NK-92 (cell line): ENCODE data around the gene UBE2S.

ENCODE experiments used
- DNase-seq: peaks from one replicate; lab custom pipeline; 2025; ENCODE audit not compliant: unreplicated experiment; lab: John Stamatoyannopoulos, UW

The UBE2S gene

GRCh38 chr19:55384920-55385723 is 22.5 kb downstream of the UBE2S start:
- peak; percentile 65 for DNase-seq

DNA sequence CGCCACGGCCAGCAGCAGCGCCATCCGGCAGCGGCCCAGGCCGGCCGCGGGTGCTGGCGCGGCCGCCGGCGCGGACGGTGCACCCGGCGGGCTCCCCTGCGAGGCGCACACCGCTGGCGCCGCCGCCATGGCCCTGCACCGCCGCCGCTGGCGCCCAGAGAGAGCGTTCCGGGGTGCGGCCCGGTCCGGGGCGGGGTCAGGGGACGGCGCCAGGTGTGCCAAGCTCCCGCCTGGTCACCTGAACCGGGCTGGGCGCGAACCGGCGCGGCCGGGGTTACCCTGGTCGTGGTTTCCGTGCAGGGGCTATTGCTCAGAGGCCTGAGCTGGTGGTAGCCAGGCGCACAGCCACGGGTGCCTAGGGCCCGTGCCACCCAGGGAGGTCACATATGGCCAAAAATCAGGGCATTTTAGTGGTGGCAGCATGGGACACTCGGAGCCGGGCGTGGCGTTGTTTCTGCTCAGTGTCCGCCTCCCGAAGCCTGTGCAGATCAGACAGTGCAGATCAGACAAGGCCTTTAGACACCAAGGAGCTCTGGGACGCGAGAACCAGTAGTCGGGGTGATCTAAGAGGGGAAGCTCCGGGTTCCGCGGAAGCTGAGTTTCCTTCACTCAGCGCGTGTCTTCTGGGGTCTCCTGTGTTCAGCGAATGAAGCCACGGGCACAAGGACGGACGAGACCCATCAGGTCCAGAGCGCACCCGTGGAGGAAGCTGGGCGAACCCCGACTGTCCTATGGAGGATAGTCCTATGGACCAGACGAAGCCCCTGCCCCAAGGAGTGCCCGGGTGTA is 23.3 kb downstream of the UBE2S start, which contains the start of gene TMEM238:
TSS of gene TMEM238 (minus strand) at position 162 of the 789 bp plus-strand sequence. CDS start at position 129, 33 bp downstream.
- no peak for DNase-seq

DNA sequence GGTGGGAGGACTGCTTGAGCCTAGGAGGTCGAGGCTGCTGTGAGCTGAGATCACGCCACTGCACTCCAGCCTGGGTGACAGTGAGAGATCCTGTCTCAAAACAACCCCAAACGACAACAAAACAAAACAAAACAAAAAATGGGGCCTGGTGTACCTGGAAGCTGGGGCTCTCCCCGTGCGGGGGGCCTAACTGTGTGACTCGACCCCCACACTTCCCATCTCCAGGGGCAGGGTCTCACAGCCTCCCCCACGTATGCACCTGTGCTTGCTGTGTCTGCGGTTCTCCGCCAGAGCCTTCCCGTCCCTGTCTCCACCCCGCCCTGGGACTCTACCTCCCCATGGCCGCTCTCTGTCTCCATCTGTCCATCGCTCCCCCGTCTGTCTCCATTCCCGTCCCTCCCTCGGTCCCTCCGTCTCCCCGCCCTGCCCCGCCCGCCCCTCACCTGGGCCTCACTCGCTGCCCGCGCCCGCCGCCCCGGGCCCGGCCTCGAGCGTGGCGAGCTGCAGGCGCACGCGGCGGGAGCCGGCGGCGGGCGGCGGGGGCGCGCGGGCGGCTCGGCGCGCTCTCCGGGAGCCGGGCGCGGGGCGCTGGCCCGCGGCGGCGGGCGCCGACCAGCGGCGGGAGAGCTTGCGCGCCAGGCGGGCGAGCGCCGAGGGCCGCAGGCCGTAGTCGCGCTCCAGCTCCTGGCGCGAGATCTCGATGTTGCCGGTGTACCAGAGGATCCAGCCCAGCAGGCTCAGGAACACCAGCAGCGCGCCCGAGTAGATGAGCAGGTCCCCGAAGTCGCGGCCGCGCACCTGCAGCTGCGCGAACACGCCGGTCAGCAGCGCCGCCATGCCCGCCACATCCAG is 24.1 kb downstream of the UBE2S start:
- no peak for DNase-seq

GRCh38 chr19:55382522-55383054 is 25.0 kb downstream of the UBE2S start:
- no peak for DNase-seq

- no peak for DNase-seq
Observed at GRCh38 chr19:55382013-55382412, 25.6 kb downstream of the UBE2S start.

GRCh38 chr19:55379174-55379573 is 28.4 kb downstream of the UBE2S start:
- no peak for DNase-seq

GRCh38 chr19:55377356-55378131 is 30.0 kb downstream of the UBE2S start:
- no peak for DNase-seq

- no peak for DNase-seq
Observed at GRCh38 chr19:55376241-55376933, 31.2 kb downstream of the UBE2S start, which contains the start of gene TMEM190. TSS of gene TMEM190 (plus strand) at chr19:55376826. CDS start at chr19:55376854, 28 bp downstream.

GRCh38 chr19:55373993-55374757 is 33.4 kb downstream of the UBE2S start:
- DNase-seq: no peak

GRCh38 chr19:55373306-55373992 is 34.1 kb downstream of the UBE2S start:
- DNase-seq: no peak

DNA sequence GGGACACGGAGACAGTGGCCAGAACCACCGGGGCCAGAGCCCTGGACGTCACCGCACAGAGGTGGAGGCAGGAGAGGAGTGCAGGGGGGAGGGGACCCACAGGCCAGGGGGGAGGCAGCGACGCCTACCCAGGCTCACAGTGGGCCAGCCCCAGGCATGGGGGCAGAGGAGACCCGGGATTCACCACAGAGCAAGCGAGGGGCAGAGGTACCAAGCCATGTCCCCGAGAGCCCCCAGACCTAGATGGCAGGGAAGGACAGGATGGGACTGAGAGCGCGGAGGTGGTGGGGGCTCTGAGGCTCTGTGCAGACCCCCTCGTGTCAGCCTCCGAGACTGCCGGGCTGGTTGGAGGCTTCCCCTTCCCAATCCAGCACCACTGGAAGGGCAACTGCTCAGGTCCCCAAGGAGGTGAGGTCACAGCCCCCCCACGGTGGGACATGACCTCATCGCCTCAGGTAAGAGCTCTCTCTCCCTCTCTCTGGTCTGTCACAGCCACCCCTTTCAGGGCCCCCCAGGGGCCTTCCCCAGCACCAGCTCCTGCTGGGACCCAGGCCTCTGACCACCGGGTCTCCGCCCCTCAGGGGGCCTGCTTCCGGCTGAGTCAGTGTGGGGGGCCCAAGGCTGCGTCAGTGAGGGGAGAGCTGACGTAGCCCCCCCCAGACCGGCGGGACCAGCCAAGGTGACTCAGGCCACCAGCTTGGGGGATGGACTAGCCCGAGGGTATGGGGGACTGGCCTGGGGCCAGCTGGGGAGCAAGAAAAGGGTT is 35.1 kb downstream of the UBE2S start:
- no peak for DNase-seq

GRCh38 chr19:55370305-55370988 is 37.1 kb downstream of the UBE2S start, which contains the start of gene IL11:
TSS of gene IL11 (minus strand) at chr19:55370463. CDS start at chr19:55370310, 153 bp downstream.
- no peak for DNase-seq

- DNase-seq: no peak
Observed at GRCh38 chr19:55369653-55370304, 37.8 kb downstream of the UBE2S start.

DNA sequence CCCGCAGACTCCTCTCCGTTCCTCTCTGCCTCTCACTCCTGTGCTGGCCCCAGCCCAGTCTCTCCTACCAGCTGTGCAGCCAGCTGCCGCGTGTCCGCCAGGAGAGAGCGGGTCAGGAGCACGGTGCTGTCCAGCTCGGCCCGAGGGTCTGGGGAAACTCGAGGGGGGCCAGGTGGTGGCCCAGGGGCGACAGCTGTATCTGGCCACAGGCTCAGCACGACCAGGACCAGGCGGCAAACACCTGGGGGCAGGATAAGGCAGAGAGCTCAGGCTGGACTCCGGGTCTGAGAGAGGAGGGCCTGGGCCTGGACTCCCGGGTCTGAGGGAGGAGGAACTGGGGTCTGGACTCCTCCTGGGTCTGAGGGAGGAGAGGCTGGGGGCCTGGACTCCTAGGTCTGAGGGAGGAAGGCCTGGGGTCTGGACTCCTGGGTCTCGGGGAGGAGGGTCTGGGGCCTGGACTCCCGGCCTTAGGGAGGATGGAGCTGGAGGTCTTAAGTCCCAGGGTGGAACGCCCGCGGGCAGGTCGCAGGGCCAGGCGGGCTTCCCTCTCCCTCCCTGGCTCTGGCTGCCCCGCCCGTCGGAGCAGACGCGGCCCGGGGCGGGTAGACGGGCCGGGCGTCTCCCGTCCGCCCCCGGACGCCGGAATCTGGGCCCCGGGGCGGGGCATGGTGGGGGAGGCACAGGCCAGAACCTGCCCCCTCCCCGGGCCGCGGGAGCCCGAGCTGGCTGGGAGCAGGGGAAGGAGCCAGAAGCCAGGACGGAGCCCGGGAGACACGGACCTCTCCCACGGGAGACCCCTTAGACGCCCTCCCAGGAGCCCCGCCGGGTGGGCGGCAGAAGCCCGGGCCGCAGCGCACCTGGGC is 38.7 kb downstream of the UBE2S start:
- DNase-seq: no peak

GRCh38 chr19:55368106-55368505 is 39.5 kb downstream of the UBE2S start:
- DNase-seq: no peak
